Measurements from ENCODE around the gene MSL1. TPM values are rescaled to one million over a fixed set of nuclear protein-coding genes. Genes with fewer than 3 reads are reported as not detected.
A peak's percentile ranks its signal among the peaks of the same experiment; 100 is the strongest.

Gene MSL1, protein sequence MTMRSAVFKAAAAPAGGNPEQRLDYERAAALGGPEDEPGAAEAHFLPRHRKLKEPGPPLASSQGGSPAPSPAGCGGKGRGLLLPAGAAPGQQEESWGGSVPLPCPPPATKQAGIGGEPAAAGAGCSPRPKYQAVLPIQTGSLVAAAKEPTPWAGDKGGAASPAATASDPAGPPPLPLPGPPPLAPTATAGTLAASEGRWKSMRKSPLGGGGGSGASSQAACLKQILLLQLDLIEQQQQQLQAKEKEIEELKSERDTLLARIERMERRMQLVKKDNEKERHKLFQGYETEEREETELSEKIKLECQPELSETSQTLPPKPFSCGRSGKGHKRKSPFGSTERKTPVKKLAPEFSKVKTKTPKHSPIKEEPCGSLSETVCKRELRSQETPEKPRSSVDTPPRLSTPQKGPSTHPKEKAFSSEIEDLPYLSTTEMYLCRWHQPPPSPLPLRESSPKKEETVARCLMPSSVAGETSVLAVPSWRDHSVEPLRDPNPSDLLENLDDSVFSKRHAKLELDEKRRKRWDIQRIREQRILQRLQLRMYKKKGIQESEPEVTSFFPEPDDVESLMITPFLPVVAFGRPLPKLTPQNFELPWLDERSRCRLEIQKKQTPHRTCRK
- total RNA-seq = 92.7 and 98.5 TPM in 2 replicates

DNA sequence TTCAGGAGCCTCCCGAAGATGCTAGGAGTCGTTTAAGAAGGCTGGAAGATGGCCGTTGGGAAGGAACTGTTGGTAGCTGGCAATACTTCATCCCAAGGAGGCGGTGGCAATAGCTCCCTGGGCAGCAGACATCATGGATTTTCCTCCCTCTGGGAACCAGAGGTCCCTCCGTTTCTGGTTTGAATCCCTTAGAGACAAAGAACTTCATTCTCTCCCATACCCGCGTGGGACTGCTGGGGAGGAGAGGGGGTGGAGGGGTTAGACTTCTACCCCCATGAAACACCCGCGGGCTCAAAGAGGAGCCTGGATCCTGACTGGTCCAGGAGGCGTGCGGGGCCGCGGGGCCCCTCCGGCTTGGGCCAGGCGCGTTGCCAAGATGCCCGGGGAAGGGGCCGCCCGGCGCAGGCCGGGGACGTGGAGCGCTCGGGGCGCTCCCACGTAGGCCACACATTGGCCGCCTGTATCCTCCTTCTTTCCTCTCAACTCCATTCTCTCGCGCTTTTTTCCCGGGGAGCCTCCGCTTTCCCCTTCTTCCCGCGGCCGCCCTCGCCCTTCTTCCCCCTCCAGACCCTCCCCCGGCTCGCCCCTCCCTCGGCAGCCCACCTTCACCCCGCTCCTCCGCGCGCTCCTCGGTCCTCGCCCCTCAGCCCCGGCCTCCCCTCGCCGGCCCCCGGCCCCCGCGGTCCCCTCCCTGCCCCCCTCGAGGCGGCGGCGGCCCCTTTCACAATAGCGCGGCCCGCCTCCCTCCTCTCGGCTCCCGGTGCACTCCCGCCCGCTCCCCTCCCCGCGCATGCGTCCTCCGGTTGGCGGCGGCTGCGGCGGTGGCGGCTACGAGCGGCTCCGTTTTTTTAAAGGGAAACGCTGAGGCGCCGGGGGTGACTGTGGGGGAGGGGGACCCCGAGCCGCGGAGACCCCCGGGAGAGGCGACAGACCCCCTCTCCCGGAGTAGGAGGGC lies at the start of gene MSL1:
MSL1 (plus strand) TSS at position 791 of the 955 bp plus-strand sequence. CDS start 642 bp downstream, outside the sequence.
- peak within 1 kb of the TSS; percentile 81 for H3K27ac Mint-ChIP-seq
- H3K4me1 Mint-ChIP-seq = peaks cover 32% of the 10 kb centered on the region
- intact Hi-C loops (cut with micrococcal nuclease) = loop anchor here (1.0 kb wide), 3 partner anchors 8 to 22 kb away; partner anchors contain the start of gene CASC3
- peak within 1 kb of the TSS; percentile 90 for H3K4me3 Mint-ChIP-seq
- peaks cover 26% of the 10 kb centered on the region for H3K36me3 Mint-ChIP-seq (ENCODE audit: low read depth)
- H3K27me3 Mint-ChIP-seq = no peaks in the 10 kb centered on the region
- no peaks in the 10 kb centered on the region for H3K9me3 Mint-ChIP-seq
- DNase-seq = peak; percentile 97

DNA sequence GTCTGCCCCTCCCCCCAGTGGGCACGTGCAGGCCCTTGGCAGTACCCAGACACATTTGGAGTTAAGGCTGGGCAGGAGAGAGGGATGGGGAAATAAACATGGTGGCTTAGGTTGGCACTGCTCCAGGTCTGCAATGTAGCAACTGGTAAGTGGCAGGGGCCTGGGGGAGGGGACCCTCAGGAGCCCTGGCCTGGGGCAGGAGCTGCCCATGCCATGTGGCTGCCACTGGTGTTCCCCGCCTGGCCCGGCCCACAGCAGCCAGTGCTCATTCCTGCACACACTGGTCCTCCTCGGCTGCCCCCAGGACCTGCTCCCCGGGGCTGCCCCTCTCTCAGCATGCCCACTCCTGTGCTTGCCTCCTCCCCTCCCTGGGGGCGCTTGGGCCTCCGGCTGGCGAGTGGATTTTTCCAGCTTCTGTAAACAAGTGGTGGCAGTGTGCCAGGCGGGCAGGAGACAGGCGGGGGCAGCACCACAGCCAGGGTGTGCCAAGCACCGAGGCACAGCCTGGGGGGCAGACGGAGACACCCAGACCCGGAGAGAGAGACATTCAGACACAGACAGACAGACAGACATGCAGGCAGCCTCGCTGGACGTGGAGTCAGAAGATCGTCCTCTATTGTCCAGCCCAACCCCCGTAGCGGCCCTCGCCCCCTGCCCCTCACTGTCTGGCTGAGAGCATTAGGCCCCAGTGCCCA lies 49.6 kb upstream of the MSL1 start:
- Mint-ChIP-seq H3K4me3 (no peak overlapping the region), H3K36me3 (ENCODE audit: low read depth) (no peaks in the 10 kb centered on the region), H3K27ac (no peak overlapping the region), H3K27me3 (peaks cover 2% of the 10 kb centered on the region), H3K4me1 (peaks cover 30% of the 10 kb centered on the region), H3K9me3 (no peaks in the 10 kb centered on the region)
- intact Hi-C loops (cut with micrococcal nuclease) = no loop called here
- no peak for DNase-seq

DNA sequence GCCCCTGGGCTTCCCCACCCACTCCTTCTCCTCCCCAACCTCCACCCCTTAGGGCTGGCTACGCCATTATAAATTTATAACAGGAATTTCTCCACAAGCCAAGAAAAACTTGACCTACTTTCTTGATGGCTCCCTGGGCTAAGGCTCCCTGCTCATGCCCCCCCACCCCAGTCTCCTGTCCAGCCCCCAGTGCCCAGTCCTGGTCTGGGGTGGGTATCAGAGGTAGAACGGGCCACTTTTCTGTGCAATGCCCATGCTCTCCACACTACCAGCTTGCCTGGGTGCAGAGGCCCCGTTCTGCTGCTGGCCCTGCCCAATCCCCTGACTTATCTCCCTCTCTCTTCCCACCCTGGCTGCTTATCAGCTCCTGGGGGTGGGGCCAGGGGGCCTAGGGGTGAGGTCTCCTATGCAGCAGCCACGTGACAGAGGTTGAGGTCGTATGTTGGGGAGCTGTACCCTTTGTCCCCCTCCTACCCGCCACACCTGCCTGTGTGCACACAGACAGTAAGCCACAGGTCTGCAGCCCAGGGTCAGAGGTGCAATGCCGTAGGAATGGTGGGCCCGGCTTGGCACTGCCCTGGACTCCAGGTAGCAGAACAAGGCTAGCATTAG lies 48.9 kb upstream of the MSL1 start:
- no peaks in the 10 kb centered on the region for H3K36me3 Mint-ChIP-seq (ENCODE audit: low read depth)
- DNase-seq = no peak
- H3K4me1 Mint-ChIP-seq = peaks cover 32% of the 10 kb centered on the region
- peaks cover 2% of the 10 kb centered on the region for H3K27me3 Mint-ChIP-seq
- intact Hi-C loops (cut with micrococcal nuclease) = no loop called here
- H3K4me3 Mint-ChIP-seq = no peak overlapping the region
- no peak overlapping the region for H3K27ac Mint-ChIP-seq
- no peaks in the 10 kb centered on the region for H3K9me3 Mint-ChIP-seq

DNA sequence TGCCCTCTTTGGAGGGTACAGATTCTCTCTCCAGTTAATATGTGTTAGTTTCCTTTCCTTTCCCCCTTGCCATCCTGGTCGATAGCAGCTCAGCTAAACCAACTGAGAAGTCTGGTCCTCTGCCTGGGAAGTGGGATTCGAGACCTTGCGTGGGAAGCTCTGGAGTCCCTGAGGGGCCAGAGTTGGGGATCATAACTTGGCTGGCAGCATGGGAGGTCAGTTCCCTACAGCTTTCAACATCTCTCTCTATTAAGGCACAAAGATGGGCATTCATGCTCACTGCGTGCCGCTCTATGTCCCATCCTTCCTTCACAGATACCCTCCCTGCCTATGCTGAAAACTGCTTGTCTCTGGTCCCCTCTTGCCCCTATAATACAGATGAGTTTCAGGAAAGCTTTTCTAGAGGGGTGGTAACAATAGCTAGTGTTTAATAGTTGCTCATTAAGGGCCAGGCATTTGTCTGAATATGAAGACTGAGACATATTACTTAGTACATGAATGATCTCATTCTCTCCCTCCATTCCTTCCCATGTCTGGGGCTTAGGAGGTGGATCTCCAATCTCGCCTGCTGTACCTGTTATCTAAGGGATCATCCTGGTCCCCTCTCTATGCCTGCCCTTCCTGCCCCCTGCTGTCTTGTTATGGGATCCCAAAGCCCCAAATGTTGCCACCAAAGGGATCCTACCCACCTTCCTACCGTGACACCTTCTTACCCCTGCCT lies 48.2 kb upstream of the MSL1 start:
- Mint-ChIP-seq H3K4me1 (peaks cover 26% of the 10 kb centered on the region), H3K4me3 (no peak overlapping the region), H3K27ac (no peak overlapping the region), H3K9me3 (no peaks in the 10 kb centered on the region), H3K36me3 (ENCODE audit: low read depth) (no peaks in the 10 kb centered on the region), H3K27me3 (peaks cover 2% of the 10 kb centered on the region)
- DNase-seq = no peak
- intact Hi-C loops (cut with micrococcal nuclease) = no loop called here

DNA sequence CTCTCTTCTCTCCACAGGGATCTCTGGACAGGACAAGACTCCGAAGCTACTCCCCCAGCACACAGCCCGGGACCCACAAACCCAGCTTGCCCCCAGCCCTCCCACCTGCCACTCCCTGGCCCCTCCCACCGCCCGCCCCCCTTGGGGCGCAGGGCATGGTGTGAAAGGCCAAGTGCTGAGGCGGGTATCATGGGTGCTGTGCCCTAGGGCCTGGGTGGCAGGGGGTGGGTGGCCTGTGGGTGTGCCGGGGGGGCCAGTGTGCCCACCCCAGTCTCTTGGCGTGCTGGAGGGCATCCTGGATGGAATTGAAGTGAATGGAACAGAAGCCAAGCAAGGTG lies 47.6 kb upstream of the MSL1 start:
- Mint-ChIP-seq H3K27me3 (peaks cover 2% of the 10 kb centered on the region), H3K4me1 (peaks cover 20% of the 10 kb centered on the region), H3K36me3 (ENCODE audit: low read depth) (no peaks in the 10 kb centered on the region), H3K9me3 (no peaks in the 10 kb centered on the region), H3K4me3 (no peak overlapping the region), H3K27ac (no peak overlapping the region)
- no peak for DNase-seq
- intact Hi-C loops (cut with micrococcal nuclease) = no loop called here

DNA sequence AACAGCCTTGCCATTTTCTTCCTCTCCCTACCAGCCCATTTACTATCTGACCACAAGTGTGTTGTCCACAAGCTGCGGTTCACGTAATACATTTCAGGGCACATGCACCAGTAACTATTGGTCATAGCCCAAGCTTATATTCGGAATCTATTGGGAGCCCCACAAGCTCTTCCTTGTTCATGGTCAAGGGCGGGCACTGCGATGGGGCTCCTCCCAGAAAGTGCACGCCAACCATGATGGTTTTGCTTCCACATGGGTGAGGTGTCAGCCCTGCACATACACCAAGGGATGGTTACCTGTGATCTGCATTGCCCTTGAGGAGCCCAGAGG lies 46.9 kb upstream of the MSL1 start:
- no peaks in the 10 kb centered on the region for H3K27me3 Mint-ChIP-seq
- no peak for DNase-seq

DNA sequence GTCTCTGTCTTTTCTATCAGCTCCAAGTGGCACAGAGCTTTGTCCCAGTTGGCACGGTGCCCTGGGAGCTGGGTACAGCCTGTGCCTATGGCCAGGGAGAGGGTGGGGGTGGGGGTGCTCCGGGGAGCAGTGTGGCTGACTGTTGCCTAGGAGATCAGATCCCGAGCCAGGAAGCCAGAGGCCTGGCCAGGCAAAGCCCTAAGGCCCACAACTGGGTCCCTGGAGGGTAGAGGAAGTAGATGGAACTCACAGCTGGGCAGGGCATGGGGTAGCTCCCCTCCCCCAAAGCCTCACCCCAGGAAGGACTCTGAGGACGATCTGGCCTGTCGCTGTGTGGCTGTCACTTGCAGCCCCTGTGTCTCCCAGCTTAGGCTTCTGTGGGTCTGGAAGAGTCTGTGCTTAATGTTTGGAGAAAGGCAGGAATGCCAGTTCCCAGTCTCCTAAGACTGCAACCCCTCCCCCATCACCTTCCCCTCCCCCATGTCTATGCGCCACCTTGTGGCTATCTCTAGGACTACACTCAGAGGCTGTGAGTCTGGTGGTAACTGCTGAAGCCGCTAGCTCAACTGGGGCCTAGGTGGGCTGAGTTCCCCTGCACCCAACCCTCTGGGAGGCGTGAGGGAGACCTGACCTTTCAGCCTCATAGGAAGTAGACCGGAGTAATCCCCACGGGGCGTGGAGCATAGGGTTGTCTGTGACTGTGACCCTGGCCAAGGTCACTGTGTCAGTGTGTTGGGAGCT lies 46.4 kb upstream of the MSL1 start:
- Mint-ChIP-seq H3K27ac (no peak overlapping the region), H3K36me3 (ENCODE audit: low read depth) (no peaks in the 10 kb centered on the region), H3K4me3 (no peak overlapping the region), H3K4me1 (peaks cover 9% of the 10 kb centered on the region), H3K27me3 (no peaks in the 10 kb centered on the region), H3K9me3 (no peaks in the 10 kb centered on the region)
- intact Hi-C loops (cut with micrococcal nuclease) = loop anchor here (1.0 kb wide), 1 partner anchor 62 kb away; no protein-coding TSS in a partner anchor
- DNase-seq = peak; percentile 90

More for the DNA sequence above, 46.9 kb upstream of the MSL1 start:
- Mint-ChIP-seq H3K4me3 (no peak overlapping the region), H3K27ac (no peak overlapping the region), H3K9me3 (no peaks in the 10 kb centered on the region), H3K4me1 (peaks cover 14% of the 10 kb centered on the region), H3K36me3 (ENCODE audit: low read depth) (no peaks in the 10 kb centered on the region)
- intact Hi-C loops (cut with micrococcal nuclease) = loop anchor here (1.0 kb wide), 1 partner anchor 62 kb away; no protein-coding TSS in a partner anchor

DNA sequence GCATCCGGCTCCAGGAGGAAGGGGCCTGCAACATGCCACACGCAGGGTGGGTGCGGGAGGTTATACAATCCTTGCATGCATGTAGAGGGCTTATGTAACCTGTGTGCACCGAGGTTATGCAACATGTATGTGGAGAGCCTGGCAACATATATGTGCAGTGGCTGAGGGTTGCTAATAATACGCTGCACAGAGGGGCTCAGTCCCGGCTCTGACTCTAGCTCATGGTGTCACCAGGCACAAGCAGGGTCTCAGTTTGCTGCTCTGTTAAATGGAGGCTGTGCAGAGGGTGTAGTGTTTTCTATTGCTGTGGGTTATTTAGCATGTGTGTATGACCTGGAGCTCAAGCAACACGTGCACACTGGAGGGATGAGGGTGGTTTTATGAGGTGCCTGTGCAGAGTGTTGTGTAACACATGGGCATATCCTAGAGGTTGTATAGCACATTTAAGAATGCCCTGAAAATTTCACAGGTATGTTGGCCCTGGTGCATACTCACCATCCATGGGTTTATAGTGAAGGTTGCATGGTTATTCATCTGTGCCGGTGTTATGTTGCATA lies 45.8 kb upstream of the MSL1 start:
- Mint-ChIP-seq H3K9me3 (no peaks in the 10 kb centered on the region), H3K4me3 (no peak overlapping the region), H3K4me1 (peaks cover 9% of the 10 kb centered on the region), H3K36me3 (ENCODE audit: low read depth) (no peaks in the 10 kb centered on the region), H3K27me3 (no peaks in the 10 kb centered on the region), H3K27ac (no peak overlapping the region)
- DNase-seq = no peak
- intact Hi-C loops (cut with micrococcal nuclease) = loop anchor here (1.0 kb wide), 1 partner anchor 63 kb away; no protein-coding TSS in a partner anchor

DNA sequence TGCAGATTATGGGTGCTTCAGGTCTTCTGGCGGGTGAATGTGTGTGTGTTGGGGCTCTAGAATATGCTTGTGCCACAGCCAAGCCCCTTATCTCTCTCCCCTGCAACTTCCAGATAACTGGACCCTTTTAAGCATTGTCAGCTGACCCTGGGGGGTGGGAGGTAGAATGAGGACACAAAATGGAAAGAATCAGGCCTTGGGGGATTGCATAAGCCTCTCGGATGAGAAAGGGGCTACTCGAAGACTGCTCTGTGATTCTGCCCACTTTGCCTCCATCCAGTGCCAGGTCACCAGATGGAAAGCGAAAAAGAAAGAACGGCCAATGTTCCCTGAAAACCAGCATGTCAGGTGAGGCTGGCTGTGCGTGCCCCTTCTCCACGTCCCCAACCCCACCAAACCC lies 45.2 kb upstream of the MSL1 start:
- H3K4me3 Mint-ChIP-seq = no peak overlapping the region
- no peak overlapping the region for H3K27ac Mint-ChIP-seq
- no peak for DNase-seq
- no peaks in the 10 kb centered on the region for H3K9me3 Mint-ChIP-seq
- H3K36me3 Mint-ChIP-seq (ENCODE audit: low read depth) = no peaks in the 10 kb centered on the region
- intact Hi-C loops (cut with micrococcal nuclease) = no loop called here
- H3K27me3 Mint-ChIP-seq = no peaks in the 10 kb centered on the region
- peaks cover 9% of the 10 kb centered on the region for H3K4me1 Mint-ChIP-seq

DNA sequence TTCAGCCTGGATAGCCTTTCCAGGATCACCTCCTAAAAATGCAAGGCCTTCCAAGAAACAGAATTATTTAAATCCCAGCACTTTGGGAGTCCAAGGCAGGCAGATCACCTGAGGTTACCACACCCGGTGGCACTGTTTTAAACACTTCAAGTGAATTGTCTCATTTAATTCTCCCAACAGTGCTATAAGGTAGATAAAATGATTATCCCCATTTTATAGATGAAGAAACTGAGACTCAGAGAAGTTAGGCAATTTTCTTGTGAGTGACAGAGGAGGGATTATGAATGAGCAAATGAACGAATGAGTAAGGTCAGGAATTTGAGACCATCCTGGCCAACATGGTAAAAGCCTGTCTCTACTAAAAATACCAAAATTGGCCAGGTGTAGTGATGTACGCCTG lies 42.2 kb upstream of the MSL1 start:
- H3K27ac Mint-ChIP-seq = no peak overlapping the region
- no peaks in the 10 kb centered on the region for H3K36me3 Mint-ChIP-seq (ENCODE audit: low read depth)
- H3K27me3 Mint-ChIP-seq = no peaks in the 10 kb centered on the region
- intact Hi-C loops (cut with micrococcal nuclease) = no loop called here
- H3K4me3 Mint-ChIP-seq = no peak overlapping the region
- no peaks in the 10 kb centered on the region for H3K9me3 Mint-ChIP-seq
- H3K4me1 Mint-ChIP-seq = peaks cover 9% of the 10 kb centered on the region
- DNase-seq = no peak

DNA sequence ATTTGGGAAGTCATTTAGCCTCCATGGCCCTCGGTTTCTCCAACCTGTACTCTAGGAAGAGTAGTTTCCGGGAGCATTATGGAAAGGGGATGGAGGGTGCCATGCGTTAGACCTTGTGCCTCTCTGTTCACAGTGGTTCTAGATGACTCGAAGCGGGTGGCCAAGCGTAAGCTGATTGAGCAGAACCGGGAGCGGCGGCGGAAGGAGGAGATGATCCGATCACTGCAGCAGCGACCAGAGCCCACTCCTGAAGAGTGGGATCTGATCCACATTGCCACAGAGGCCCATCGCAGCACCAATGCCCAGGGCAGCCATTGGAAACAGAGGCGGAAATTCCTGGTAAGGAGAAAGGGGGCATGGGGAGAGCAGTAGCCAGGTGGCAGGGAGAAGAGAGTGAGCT lies 37.3 kb upstream of the MSL1 start:
- H3K4me3 Mint-ChIP-seq = no peak overlapping the region
- intact Hi-C loops (cut with micrococcal nuclease) = no loop called here
- no peaks in the 10 kb centered on the region for H3K27me3 Mint-ChIP-seq
- DNase-seq = no peak
- peaks cover 4% of the 10 kb centered on the region for H3K36me3 Mint-ChIP-seq (ENCODE audit: low read depth)
- peaks cover 3% of the 10 kb centered on the region for H3K4me1 Mint-ChIP-seq
- H3K27ac Mint-ChIP-seq = no peak overlapping the region
- H3K9me3 Mint-ChIP-seq = no peaks in the 10 kb centered on the region
